ENCODE results near the gene LTBR.

DNA sequence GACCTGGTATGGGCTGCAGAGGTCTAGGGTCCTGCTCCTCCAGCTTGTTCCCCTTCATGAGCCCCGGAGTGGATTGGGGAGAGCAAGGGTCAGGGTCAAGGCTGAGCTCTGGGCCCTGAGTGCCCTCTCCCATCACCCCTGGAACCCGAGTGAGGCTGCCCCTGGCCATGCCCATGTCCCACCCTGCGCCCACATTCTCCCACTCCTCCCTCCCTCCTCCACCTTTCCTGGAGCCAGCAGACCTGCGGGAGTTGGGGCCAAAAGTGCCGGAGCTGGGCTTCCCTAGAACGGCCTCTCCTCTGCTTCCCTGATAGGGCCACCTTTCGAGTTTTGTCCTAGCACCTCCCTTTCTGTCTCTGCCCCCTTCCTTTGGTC lies 9.2 kb upstream of the LTBR start:
- no peak for TF ChIP-seq CTCF (IDR thresholded peaks at IDR 0.05; ENCODE audit: poor library complexity, severe bottlenecking)
- no peak for TF ChIP-seq EZH2 (IDR thresholded peaks at IDR 0.05; ENCODE audit: borderline replicate concordance, insufficient read depth, low read length, poor library complexity, severe bottlenecking)
- no peak for TF ChIP-seq TAF1 (IDR thresholded peaks at IDR 0.05; ENCODE audit: low read depth)
- TF ChIP-seq, protein P1, sequence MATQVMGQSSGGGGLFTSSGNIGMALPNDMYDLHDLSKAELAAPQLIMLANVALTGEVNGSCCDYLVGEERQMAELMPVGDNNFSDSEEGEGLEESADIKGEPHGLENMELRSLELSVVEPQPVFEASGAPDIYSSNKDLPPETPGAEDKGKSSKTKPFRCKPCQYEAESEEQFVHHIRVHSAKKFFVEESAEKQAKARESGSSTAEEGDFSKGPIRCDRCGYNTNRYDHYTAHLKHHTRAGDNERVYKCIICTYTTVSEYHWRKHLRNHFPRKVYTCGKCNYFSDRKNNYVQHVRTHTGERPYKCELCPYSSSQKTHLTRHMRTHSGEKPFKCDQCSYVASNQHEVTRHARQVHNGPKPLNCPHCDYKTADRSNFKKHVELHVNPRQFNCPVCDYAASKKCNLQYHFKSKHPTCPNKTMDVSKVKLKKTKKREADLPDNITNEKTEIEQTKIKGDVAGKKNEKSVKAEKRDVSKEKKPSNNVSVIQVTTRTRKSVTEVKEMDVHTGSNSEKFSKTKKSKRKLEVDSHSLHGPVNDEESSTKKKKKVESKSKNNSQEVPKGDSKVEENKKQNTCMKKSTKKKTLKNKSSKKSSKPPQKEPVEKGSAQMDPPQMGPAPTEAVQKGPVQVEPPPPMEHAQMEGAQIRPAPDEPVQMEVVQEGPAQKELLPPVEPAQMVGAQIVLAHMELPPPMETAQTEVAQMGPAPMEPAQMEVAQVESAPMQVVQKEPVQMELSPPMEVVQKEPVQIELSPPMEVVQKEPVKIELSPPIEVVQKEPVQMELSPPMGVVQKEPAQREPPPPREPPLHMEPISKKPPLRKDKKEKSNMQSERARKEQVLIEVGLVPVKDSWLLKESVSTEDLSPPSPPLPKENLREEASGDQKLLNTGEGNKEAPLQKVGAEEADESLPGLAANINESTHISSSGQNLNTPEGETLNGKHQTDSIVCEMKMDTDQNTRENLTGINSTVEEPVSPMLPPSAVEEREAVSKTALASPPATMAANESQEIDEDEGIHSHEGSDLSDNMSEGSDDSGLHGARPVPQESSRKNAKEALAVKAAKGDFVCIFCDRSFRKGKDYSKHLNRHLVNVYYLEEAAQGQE (IDR thresholded peaks at IDR 0.05; ENCODE audit: borderline replicate concordance): no peak
